GM12878 (cell line): ENCODE measurements around the gene EPB41L2. TPM values are rescaled to one million over a fixed set of nuclear protein-coding genes. Genes with fewer than 3 reads are reported as not detected.

Source experiments
- ATAC-seq: fragments of 200-7000 bp; cut with Tn5 transposase; 3 replicates; pipeline ENCODE4 v1.9.1; 2020; ENCODE audit warnings: mild to moderate bottlenecking, moderate library complexity
- BruUV-seq: library from RNA; stranded (reverse); fragments of 400-500 nt; replicated peaks from 2 replicates; lab custom pipeline; 2021; lab: Mats Ljungman, UMichigan
- CTCF ChIA-PET: fragments of 300-600 bp; sonication (Branson Sonifier 250); formaldehyde crosslinking; extraction: SDS; loops from one replicate; lab custom pipeline; 2021; ENCODE audit warnings: inconsistent platforms; lab: Yijun Ruan, JAX
- POLR2A ChIA-PET: fragments of 350-600 bp; formaldehyde crosslinking; extraction: SDS; loops from one replicate; lab custom pipeline; 2021; ENCODE audit warnings: inconsistent platforms; lab: Charles Lee
- RAD21 ChIA-PET: fragments of 300-600 bp; sonication (Branson Sonifier 250); formaldehyde crosslinking; loops from one replicate; lab custom pipeline; 2023; ENCODE audit warnings: antibody characterized with exemption; ENCODE audit not compliant: unreplicated experiment; lab: Charles Lee
- SMC1A ChIA-PET: fragments of 300-600 bp; sonication (Branson Sonifier 250); formaldehyde crosslinking; loops from one replicate; lab custom pipeline; 2023; ENCODE audit not compliant: unreplicated experiment, uncharacterized antibody; lab: Charles Lee
- DNase-seq: peaks from one replicate; pipeline ENCODE4 v3.0.0-alpha.2; 2011; ENCODE audit warnings: low read depth, low spot score
- FAIRE-seq: peaks from 3 replicates; lab custom pipeline; 2011; peaks lifted over from hg19 to GRCh38; lab: Jason Lieb, UNC
- H2AFZ ChIP-seq: 2 replicates; pipeline ENCODE4 v1.6.0; 2011; ENCODE audit warnings: low read depth, low read length, control low read depth; ENCODE audit not compliant: control insufficient read depth
- H3K27ac ChIP-seq: 2 replicates; pipeline ENCODE4 v1.5.1; 2011; ENCODE audit warnings: control low read depth; ENCODE audit not compliant: control insufficient read depth, insufficient read depth
- H3K27me3 ChIP-seq, 2 experiments: replicated peaks in 1 of 2; 2 replicates each; pipeline versions ENCODE4 v1.6.0 to v1.6.1; 2011; ENCODE audit warnings: low read length in 1 of 2; ENCODE audit not compliant: control insufficient read depth in 2 of 2, insufficient read depth in 2 of 2
- H3K36me3 ChIP-seq, 2 experiments: 2 replicates each; pipeline ENCODE4 v1.5.1; 2011; ENCODE audit warnings: low read length in 1 of 2; ENCODE audit not compliant: control insufficient read depth in 2 of 2, insufficient read depth in 2 of 2
- H3K4me1 ChIP-seq: 2 replicates; pipeline ENCODE4 v1.6.1; 2011; ENCODE audit warnings: mild to moderate bottlenecking, low read length, moderate library complexity, mixed read lengths; ENCODE audit not compliant: control insufficient read depth, insufficient read depth
- H3K4me2 ChIP-seq: 2 replicates; pipeline ENCODE4 v1.6.0; 2011; ENCODE audit warnings: control low read depth; ENCODE audit not compliant: control insufficient read depth, insufficient read depth
- H3K4me3 ChIP-seq: fragments of 200-600 bp; sonication (generic); 2 replicates; pipeline ENCODE4 v1.5.1; 2016
- H3K79me2 ChIP-seq: 2 replicates; pipeline ENCODE4 v1.6.0; 2011; ENCODE audit warnings: low read length; ENCODE audit not compliant: control insufficient read depth, insufficient read depth
- H3K9ac ChIP-seq: 2 replicates; pipeline ENCODE4 v1.8.0; 2011; ENCODE audit warnings: low read length, control low read depth, mixed read lengths; ENCODE audit not compliant: control insufficient read depth, insufficient read depth
- H3K9me3 ChIP-seq: replicated peaks from 3 replicates; pipeline ENCODE4 v1.5.1; 2011; ENCODE audit warnings: mild to moderate bottlenecking, low read length; ENCODE audit not compliant: control insufficient read depth, insufficient read depth
- H4K20me1 ChIP-seq: 2 replicates; pipeline ENCODE4 v1.6.0; 2011; ENCODE audit not compliant: control insufficient read depth, insufficient read depth
- BHLHE40 ChIP-seq, 2 experiments: fragments of 450-650 bp in 1 of 2; IDR thresholded peaks; 2 replicates each; pipeline ENCODE4 v1.6.1; 2011 to 2017; ENCODE audit warnings: low read depth in 2 of 2, borderline replicate concordance in 1 of 2, improper control_type of control experiment in 1 of 2, low read length in 1 of 2, mild to moderate bottlenecking in 1 of 2
- IKZF2 ChIP-seq, 2 experiments: fragments of 450-650 bp; IDR thresholded peaks; 2 replicates each; pipeline ENCODE4 v1.6.1; 2017; ENCODE audit warnings: mild to moderate bottlenecking in 2 of 2, moderate library complexity in 2 of 2
- MEF2A ChIP-seq: IDR thresholded peaks from 2 replicates; pipeline ENCODE4 v1.6.1; 2011; ENCODE audit warnings: low read depth, mild to moderate bottlenecking, low read length, moderate library complexity; ENCODE audit not compliant: insufficient read depth
- MYB ChIP-seq: fragments of 150-350 bp; IDR thresholded peaks from 2 replicates; pipeline ENCODE4 v1.6.1; 2014; ENCODE audit warnings: mild to moderate bottlenecking, low read depth, low read length, borderline replicate concordance
- NFIC ChIP-seq: IDR thresholded peaks from 2 replicates; pipeline ENCODE4 v1.6.1; 2012; ENCODE audit warnings: low read depth, mild to moderate bottlenecking, inconsistent platforms, low read length, moderate library complexity
- NR2C1 ChIP-seq: fragments of 450-650 bp; IDR thresholded peaks from 2 replicates; pipeline ENCODE4 v1.6.1; 2017; ENCODE audit warnings: antibody characterized with exemption, mild to moderate bottlenecking, moderate library complexity
- POU2F2 ChIP-seq: IDR thresholded peaks from 3 replicates; pipeline ENCODE4 v1.6.1; 2011; ENCODE audit warnings: low read depth, mild to moderate bottlenecking, low read length, borderline replicate concordance
- RAD51 ChIP-seq: fragments of 450-650 bp; IDR thresholded peaks from 2 replicates; pipeline ENCODE4 v1.6.1; 2016; ENCODE audit warnings: moderate library complexity, mild to moderate bottlenecking, inconsistent platforms
- SMAD1 ChIP-seq: fragments of 450-650 bp; IDR thresholded peaks from 2 replicates; pipeline ENCODE4 v1.6.1; 2018; ENCODE audit warnings: mild to moderate bottlenecking, low read depth; ENCODE audit not compliant: partially characterized antibody
- STAT3 ChIP-seq: IDR thresholded peaks from 2 replicates; pipeline ENCODE4 v1.6.1; 2011; ENCODE audit warnings: low read depth, low read length, improper control_type of control experiment
- TCF3 ChIP-seq: IDR thresholded peaks from 2 replicates; pipeline ENCODE4 v1.6.1; 2012; ENCODE audit warnings: low read depth, mild to moderate bottlenecking, low read length, borderline replicate concordance; ENCODE audit not compliant: insufficient read depth
- YBX1 ChIP-seq: fragments of 450-650 bp; IDR thresholded peaks from 2 replicates; pipeline ENCODE4 v1.6.1; 2016; ENCODE audit warnings: antibody characterized with exemption
- ZNF687 ChIP-seq: fragments of 450-650 bp; IDR thresholded peaks from 2 replicates; pipeline ENCODE4 v1.6.1; 2017; ENCODE audit warnings: mild to moderate bottlenecking, moderate library complexity
- WGBS: methylation state at CpG from one replicate; pipeline ENCODE4 v1.1.6; 2016; ENCODE audit warnings: low lambda C conversion rate; ENCODE audit not compliant: insufficient replicate concordance, insufficient coverage; ENCODE audit errors: missing lambda C conversion rate; 5-methylcytosine and 5-hydroxymethylcytosine counted together
- in situ Hi-C: fragments of 300-500 bp; cut with MboI; formaldehyde crosslinking; loops from 9 replicates; pipeline ENCODE4 v1.14.3; 2018; ENCODE audit warnings: mixed read lengths
- intact Hi-C: fragments of 100-400 bp; cut with micrococcal nuclease; formaldehyde crosslinking; loops from one replicate; pipeline ENCODE4 v1.14.2; 2022; ENCODE audit not compliant: unreplicated experiment
- polyA plus RNA-seq, 11 experiments: library from polyadenylated mRNA; depleted of rRNA in 4 of 11; unstranded in 6 of 11; stranded (reverse) in 5 of 11; fragments of >200 nt; fragmentation: Nextera tagmentation in 4 of 11; fragmentation: Illumina TruSeq in 1 of 11; extraction: Ambion mirVana in 4 of 11; extraction: Trizol in 1 of 11; gene quantifications; 1 replicate in 1 of 11; 2 replicates in 10 of 11; pipeline versions ENCODE4 v1.2.1 to v1.2.3, GENCODE V29; 2011 to 2016; ENCODE audit warnings: inconsistent platforms in 2 of 11, missing spikeins in 2 of 11, low read depth in 1 of 11
- total RNA-seq, 4 experiments: library from RNA; depleted of rRNA in 3 of 4; stranded (reverse); fragments of >200 nt in 3 of 4; fragmentation: Illumina TruSeq in 1 of 4; extraction: Trizol in 1 of 4; gene quantifications; 2 replicates each; pipeline versions ENCODE4 v1.2.1 to v1.2.3, GENCODE V29; 2013 to 2021
- TF ChIP-seq, protein P1 (sequence below): fragments of 450-650 bp; IDR thresholded peaks from 2 replicates; pipeline ENCODE4 v1.6.1; 2017; ENCODE audit warnings: borderline replicate concordance

Gene EPB41L2
- total and polyA plus RNA-seq, 10 of the 15 experiments (the other 5 are each of a cell fraction or from before 2014, with no cell fraction given): 7.4 to 41.6 (median 19.0) TPM

GRCh38 chr6:131042664-131043063 lies 20.4 kb downstream of the EPB41L2 start:
- ATAC-seq: no peak
- no TSS peak for BruUV-seq
- no peak overlapping the region for H3K4me2 ChIP-seq
- no peaks in the 10 kb centered on the region for H3K9me3 ChIP-seq
- ChIA-PET POLR2A (no interaction called here), SMC1A (no interaction called here), RAD21 (no interaction called here), CTCF (interaction anchor here (1.3 kb wide), 1 partner anchor 11 kb away, joined by 3 read pairs; no protein-coding TSS in a partner anchor)
- H4K20me1 ChIP-seq: no peaks in the 10 kb centered on the region
- no peaks in the 10 kb centered on the region for H3K36me3 ChIP-seq
- H3K4me1 ChIP-seq: no peaks in the 10 kb centered on the region
- no peak overlapping the region for H2AFZ ChIP-seq
- no peak for DNase-seq
- H3K27me3 ChIP-seq: no peaks in the 10 kb centered on the region
- no peak for TF ChIP-seq MEF2A
- TF ChIP-seq BHLHE40 (IDR thresholded peaks at IDR 0.05; ENCODE audit: borderline replicate concordance in 1 of 2, low read depth in 2 of 2, low read length in 1 of 2): no peak
- no peak for FAIRE-seq
- 70% methylated on average over 2 of the region's 2 CpGs for WGBS
- H3K79me2 ChIP-seq: peaks cover 4% of the 10 kb centered on the region
- H3K27ac ChIP-seq: no peak overlapping the region
- H3K9ac ChIP-seq: no peak overlapping the region
- in situ Hi-C loops (no loop called here), intact Hi-C loops (no loop called here)
- no peak overlapping the region for H3K4me3 ChIP-seq

GRCh38 chr6:131041814-131042213 lies 21.2 kb downstream of the EPB41L2 start:
- WGBS: 96% methylated on average over 2 of the region's 2 CpGs
- no TSS peak for BruUV-seq
- H3K27me3 ChIP-seq: no peaks in the 10 kb centered on the region
- H3K4me2 ChIP-seq: no peak overlapping the region
- no peak for ATAC-seq
- intact Hi-C loops: no loop called here
- H3K27ac ChIP-seq: no peak overlapping the region
- no peaks in the 10 kb centered on the region for H3K4me1 ChIP-seq
- ChIA-PET POLR2A (no interaction called here), CTCF (no interaction called here), RAD21 (no interaction called here), SMC1A (no interaction called here)
- in situ Hi-C loops: no loop called here
- H3K36me3 ChIP-seq: no peaks in the 10 kb centered on the region
- H2AFZ ChIP-seq: no peak overlapping the region
- DNase-seq: no peak
- no peaks in the 10 kb centered on the region for H3K9me3 ChIP-seq
- H3K4me3 ChIP-seq: no peak overlapping the region
- FAIRE-seq: no peak
- no peaks in the 10 kb centered on the region for H4K20me1 ChIP-seq
- H3K9ac ChIP-seq: no peak overlapping the region
- peaks cover 4% of the 10 kb centered on the region for H3K79me2 ChIP-seq
- TF ChIP-seq, protein P1, sequence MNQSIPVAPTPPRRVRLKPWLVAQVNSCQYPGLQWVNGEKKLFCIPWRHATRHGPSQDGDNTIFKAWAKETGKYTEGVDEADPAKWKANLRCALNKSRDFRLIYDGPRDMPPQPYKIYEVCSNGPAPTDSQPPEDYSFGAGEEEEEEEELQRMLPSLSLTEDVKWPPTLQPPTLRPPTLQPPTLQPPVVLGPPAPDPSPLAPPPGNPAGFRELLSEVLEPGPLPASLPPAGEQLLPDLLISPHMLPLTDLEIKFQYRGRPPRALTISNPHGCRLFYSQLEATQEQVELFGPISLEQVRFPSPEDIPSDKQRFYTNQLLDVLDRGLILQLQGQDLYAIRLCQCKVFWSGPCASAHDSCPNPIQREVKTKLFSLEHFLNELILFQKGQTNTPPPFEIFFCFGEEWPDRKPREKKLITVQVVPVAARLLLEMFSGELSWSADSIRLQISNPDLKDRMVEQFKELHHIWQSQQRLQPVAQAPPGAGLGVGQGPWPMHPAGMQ: no peak
- TF ChIP-seq SMAD1: no peak
- TF ChIP-seq NR2C1: no peak
- TF ChIP-seq NFIC: no peak
- no peak for TF ChIP-seq MYB
- TF ChIP-seq STAT3: no peak
- no peak for TF ChIP-seq RAD51
- no peak for TF ChIP-seq ZNF687
- no peak for TF ChIP-seq TCF3
- no peak for TF ChIP-seq IKZF2 (IDR thresholded peaks at IDR 0.05)
- TF ChIP-seq POU2F2: no peak
- TF ChIP-seq YBX1: no peak
